GM21526 (cell line): ENCODE data around the gene IFNA6.
A peak's percentile ranks its signal among the peaks of the same experiment; 100 is the strongest.

Experiments used
- ATAC-seq: cut with Tn5 transposase; IDR thresholded peaks from one replicate; pipeline ENCODE4 v1.9.1; 2021; ENCODE audit warnings: moderate library complexity; ENCODE audit not compliant: unreplicated experiment, low FRiP score

Gene IFNA6

GRCh38 chr9:21331676-21332402, 18.8 kb downstream of the IFNA6 start:
- ATAC-seq = no peak

GRCh38 chr9:21326526-21327139, 24.1 kb downstream of the IFNA6 start:
- ATAC-seq = peak; percentile 75

- ATAC-seq = no peak
Measured at GRCh38 chr9:21324047-21324446, 26.6 kb downstream of the IFNA6 start.

- no peak for ATAC-seq
Measured at GRCh38 chr9:21322911-21323461, 27.7 kb downstream of the IFNA6 start.

GRCh38 chr9:21320465-21320864, 30.2 kb downstream of the IFNA6 start:
- ATAC-seq = no peak

- ATAC-seq = no peak
Measured at GRCh38 chr9:21317956-21318923, 32.4 kb downstream of the IFNA6 start.

- no peak for ATAC-seq
Measured at GRCh38 chr9:21316860-21317259, 33.8 kb downstream of the IFNA6 start.

GRCh38 chr9:21316032-21316842, 34.5 kb downstream of the IFNA6 start:
- ATAC-seq = no peak

- no peak for ATAC-seq
Measured at GRCh38 chr9:21314152-21314551, 36.5 kb downstream of the IFNA6 start.

GRCh38 chr9:21311889-21312288, 38.8 kb downstream of the IFNA6 start:
- ATAC-seq = no peak

GRCh38 chr9:21305213-21305612, 45.5 kb downstream of the IFNA6 start, which contains the start of gene IFNA5:
Gene IFNA5, minus strand, starts transcription at chr9:21305313. Its CDS starts 57 bp downstream, at chr9:21305256.
- ATAC-seq = no peak
